Ectodermal cell (in vitro differentiated cells): Measurements from ENCODE around the gene TMEM185A. TPM values are rescaled to one million over a fixed set of nuclear protein-coding genes. Genes with fewer than 3 reads are reported as not detected.
"Not testable (repeated sequence)": the region's sequence is repeated elsewhere in the genome, so short reads cannot be mapped to it uniquely, and the experiment has no call there.

Source experiments
- H3K27ac ChIP-seq: 2 replicates; pipeline ENCODE4 v1.7.0; 2013; ENCODE audit warnings: mild to moderate bottlenecking, low read depth, low read length; ENCODE audit not compliant: insufficient read depth, poor library complexity, severe bottlenecking
- H3K27me3 ChIP-seq: 2 replicates; pipeline ENCODE4 v1.7.0; 2013; ENCODE audit warnings: mild to moderate bottlenecking, low read length; ENCODE audit not compliant: insufficient read depth, control insufficient read depth, poor library complexity, severe bottlenecking
- H3K36me3 ChIP-seq: one replicate; pipeline ENCODE4 v1.7.0; 2013; ENCODE audit warnings: low read length; ENCODE audit not compliant: control insufficient read depth, insufficient read depth
- H3K4me1 ChIP-seq: one replicate; pipeline ENCODE4 v1.7.0; 2013; ENCODE audit warnings: low read length; ENCODE audit not compliant: control insufficient read depth, insufficient read depth
- H3K4me3 ChIP-seq: 2 replicates; pipeline ENCODE4 v1.7.0; 2013; ENCODE audit warnings: low read depth, low read length, control low read depth; ENCODE audit not compliant: insufficient read depth
- H3K9me3 ChIP-seq: 2 replicates; pipeline ENCODE4 v1.7.0; 2013; ENCODE audit warnings: mild to moderate bottlenecking, low read length, moderate library complexity; ENCODE audit not compliant: control insufficient read depth
- WGBS, 2 experiments: methylation state at CpG; one replicate each; pipeline ENCODE4 v1.1.7; 2013; ENCODE audit warnings: missing lambda C conversion rate in 2 of 2; 5-methylcytosine and 5-hydroxymethylcytosine counted together
- polyA plus RNA-seq, 4 experiments: library from polyadenylated mRNA; stranded (reverse); fragments of 50-300 nt; gene quantifications; one replicate each; pipeline ENCODE4 v1.2.3, GENCODE V29; 2013

The TMEM185A gene
- 17.8 TPM for polyA plus RNA-seq (2013, experiment 1 of 4)
- 19.0 TPM for polyA plus RNA-seq (2013, experiment 2 of 4)
- polyA plus RNA-seq (2013, experiment 3 of 4), result 18.5 TPM
- 19.3 TPM for polyA plus RNA-seq (2013, experiment 4 of 4)

- no peaks in the 10 kb centered on the region for H3K9me3 ChIP-seq
- no peak within 1 kb of the TSS for H3K27ac ChIP-seq
- 0 to 1% methylated on average over 102 of the region's 102 CpGs for WGBS, 2 experiments
These were observed at the start of gene TMEM185A for GRCh38 chrX:149631234-149632165. Gene TMEM185A, minus strand, starts transcription at chrX:149631792. Its CDS starts 212 bp downstream, at chrX:149631580.

GRCh38 chrX:149681182-149681581, 49.6 kb upstream of the TMEM185A start:
- Histone ChIP-seq H3K9me3 (no peaks in the 10 kb centered on the region), H3K36me3 (no peaks in the 10 kb centered on the region), H3K27ac (no peak overlapping the region), H3K4me1 (peaks cover 3% of the 10 kb centered on the region), H3K27me3 (no peaks in the 10 kb centered on the region), H3K4me3 (no peak overlapping the region)
- 93 to 100% methylated on average over 1 to 2 of the region's 2 CpGs for WGBS, 2 experiments

More at GRCh38 chrX:149631234-149632165, at the start of gene TMEM185A:
- no peaks in the 10 kb centered on the region for H3K36me3 ChIP-seq
- peaks cover 22% of the 10 kb centered on the region for H3K27me3 ChIP-seq
- H3K4me3 ChIP-seq, result peak within 1 kb of the TSS; percentile 53
- H3K4me1 ChIP-seq, result no peaks in the 10 kb centered on the region

- not testable (repeated sequence) for H3K27ac ChIP-seq, H3K36me3 ChIP-seq, H3K9me3 ChIP-seq, H3K4me3 ChIP-seq, H3K4me1 ChIP-seq, H3K27me3 ChIP-seq
- 100% methylated on average over 1 of the region's 4 CpGs; no CpG with 5 or more reads in 1 of the 2 experiments for WGBS, 2 experiments
These were observed 47.6 kb upstream of the TMEM185A start for GRCh38 chrX:149679164-149679678.

- H3K9me3 ChIP-seq, H3K4me3 ChIP-seq, H3K36me3 ChIP-seq, H3K27me3 ChIP-seq, H3K27ac ChIP-seq, H3K4me1 ChIP-seq: not testable (repeated sequence)
- WGBS, 2 experiments, result no CpG with 5 or more reads among the region's 8 CpGs
These were observed 44.0 kb upstream of the TMEM185A start for GRCh38 chrX:149675554-149675953.

- WGBS, 2 experiments, result no CpG with 5 or more reads among the region's 3 CpGs
- not testable (repeated sequence) for H3K9me3 ChIP-seq, H3K27ac ChIP-seq, H3K4me3 ChIP-seq, H3K4me1 ChIP-seq, H3K36me3 ChIP-seq, H3K27me3 ChIP-seq
These were observed 43.5 kb upstream of the TMEM185A start for GRCh38 chrX:149675088-149675487.

GRCh38 chrX:149660613-149661012, 29.0 kb upstream of the TMEM185A start:
- not testable (repeated sequence) for H3K27ac ChIP-seq, H3K27me3 ChIP-seq, H3K4me1 ChIP-seq, H3K36me3 ChIP-seq, H3K9me3 ChIP-seq, H3K4me3 ChIP-seq
- WGBS, 2 experiments, result no CpG with 5 or more reads among the region's 6 CpGs

- H3K27me3 ChIP-seq, H3K27ac ChIP-seq, H3K4me1 ChIP-seq, H3K9me3 ChIP-seq, H3K4me3 ChIP-seq, H3K36me3 ChIP-seq: not testable (repeated sequence)
- 40 to 80% methylated on average over 1 of the region's 5 CpGs for WGBS, 2 experiments
These were observed 24.8 kb upstream of the TMEM185A start for GRCh38 chrX:149656260-149656884.

GRCh38 chrX:149652232-149652981, 20.8 kb upstream of the TMEM185A start:
- no peak overlapping the region for H3K4me3 ChIP-seq
- no peaks in the 10 kb centered on the region for H3K36me3 ChIP-seq
- no peak overlapping the region for H3K27ac ChIP-seq
- no peaks in the 10 kb centered on the region for H3K9me3 ChIP-seq
- H3K27me3 ChIP-seq, result no peaks in the 10 kb centered on the region
- 91 to 93% methylated on average over 16 of the region's 16 CpGs for WGBS, 2 experiments
- no peaks in the 10 kb centered on the region for H3K4me1 ChIP-seq

- H3K27me3 ChIP-seq, result no peaks in the 10 kb centered on the region
- H3K4me3 ChIP-seq, result no peak overlapping the region
- H3K27ac ChIP-seq, result no peak overlapping the region
- WGBS, 2 experiments, result 87 to 100% methylated on average over 5 of the region's 5 CpGs
- H3K9me3 ChIP-seq, result no peaks in the 10 kb centered on the region
- no peaks in the 10 kb centered on the region for H3K36me3 ChIP-seq
- H3K4me1 ChIP-seq, result no peaks in the 10 kb centered on the region
These were observed 18.6 kb upstream of the TMEM185A start for GRCh38 chrX:149650162-149650561.
